ENCODE results near the gene RREB1.

- TF ChIP-seq CTCF (optimal IDR thresholded peaks at IDR 0.05 in 1 of 3, IDR thresholded peaks at IDR 0.05 in 1 of 3, conservative IDR thresholded peaks at IDR 0.05 in 1 of 3; ENCODE audit: extremely low read depth in 1 of 3, insufficient read depth in 2 of 3, low read length in 3 of 3) (no peak), EZH2 (IDR thresholded peaks at IDR 0.05; ENCODE audit: low read length) (no peak)
These were observed 14.9 kb downstream of the RREB1 start for GRCh38 chr6:7122684-7123083.

Measured in keratinocyte (primary cell).